ENCODE data around the gene SPATA2L.

The SPATA2L gene

GRCh38 chr16:89727406-89728120 lies 26.1 kb upstream of the SPATA2L start:
- no peak for DNase-seq

- no peak for DNase-seq
Measured at GRCh38 chr16:89723279-89724250, 22.1 kb upstream of the SPATA2L start.

DNA sequence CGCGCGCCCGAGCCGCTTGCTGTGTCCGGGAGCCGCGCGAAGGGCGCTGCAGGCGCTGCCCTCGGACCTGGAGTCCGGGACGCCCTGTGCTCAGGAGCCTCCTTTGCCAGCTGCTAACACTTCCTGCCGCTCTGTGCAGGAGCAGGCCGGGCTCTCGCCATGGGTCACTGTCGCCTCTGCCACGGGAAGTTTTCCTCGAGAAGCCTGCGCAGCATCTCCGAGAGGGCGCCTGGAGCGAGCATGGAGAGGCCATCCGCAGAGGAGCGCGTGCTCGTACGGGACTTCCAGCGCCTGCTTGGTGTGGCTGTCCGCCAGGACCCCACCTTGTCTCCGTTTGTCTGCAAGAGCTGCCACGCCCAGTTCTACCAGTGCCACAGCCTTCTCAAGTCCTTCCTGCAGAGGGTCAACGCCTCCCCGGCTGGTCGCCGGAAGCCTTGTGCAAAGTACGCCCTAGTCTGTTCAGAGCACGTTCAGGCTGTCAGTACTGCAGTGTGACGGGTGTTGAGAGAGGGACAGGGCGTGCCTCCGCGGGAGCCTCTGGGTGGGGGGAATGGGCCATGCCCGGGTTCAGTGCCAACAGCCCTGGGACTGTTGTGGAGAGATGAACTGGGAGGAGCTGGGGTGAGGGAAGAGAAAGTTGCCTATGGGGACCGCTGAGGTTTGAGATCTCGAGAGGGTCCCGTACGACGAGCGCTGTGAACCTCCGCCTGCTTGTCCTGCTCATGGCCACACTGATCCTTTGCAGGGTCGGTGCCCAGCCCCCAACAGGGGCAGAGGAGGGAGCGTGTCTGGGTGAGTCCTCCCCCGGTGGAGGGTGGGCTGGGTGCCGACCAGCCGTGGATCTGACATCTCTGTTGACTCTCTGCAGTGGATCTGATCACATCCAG lies 21.1 kb upstream of the SPATA2L start:
- DNase-seq: no peak

GRCh38 chr16:89721546-89722391 lies 20.3 kb upstream of the SPATA2L start:
- no peak for DNase-seq

DNA sequence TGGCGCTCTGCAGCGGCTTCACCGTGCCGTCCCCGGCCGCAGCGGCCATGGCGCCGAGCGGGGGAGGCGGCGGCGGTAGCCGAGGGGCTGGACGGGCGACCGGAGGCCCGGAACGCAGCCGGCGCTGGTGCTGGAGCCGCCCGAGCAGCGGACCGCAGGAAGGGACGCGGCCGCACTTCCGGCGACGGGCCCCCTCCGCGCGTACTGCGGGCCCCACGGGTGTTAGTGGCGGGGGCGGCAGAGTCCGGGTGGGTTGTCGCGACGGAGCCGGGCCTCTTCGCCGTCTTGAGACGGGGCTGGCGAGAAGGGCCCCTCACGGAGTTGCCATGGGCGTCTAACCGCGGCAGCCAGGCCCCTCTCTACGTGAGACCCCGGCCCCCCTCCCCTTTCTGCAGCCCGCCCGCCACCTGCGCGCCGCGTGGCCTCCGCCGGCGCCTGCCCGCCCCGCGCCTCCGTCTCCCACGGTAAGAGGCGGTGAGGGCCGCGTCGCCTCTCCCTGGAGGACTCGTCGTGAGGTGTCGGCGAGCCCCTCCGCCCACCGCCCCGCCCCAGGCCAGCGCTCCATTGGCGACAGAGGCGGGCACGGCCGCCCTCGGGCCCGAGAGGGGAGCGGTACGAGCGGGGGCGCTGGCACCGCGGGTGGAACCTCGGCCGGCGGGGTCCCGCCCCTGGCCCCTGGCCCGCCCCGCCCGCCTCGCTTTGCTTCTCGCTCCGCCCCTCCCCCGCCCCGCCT lies 19.5 kb upstream of the SPATA2L start, which contains the start of the genes VPS9D1 and ZNF276:
Gene VPS9D1, minus strand, starts transcription at position 86 of the 733 bp plus-strand sequence. Its CDS starts 37 bp downstream, at position 49.
Gene ZNF276, plus strand, starts transcription at position 725 of the 733 bp plus-strand sequence. CDS start 104 bp downstream, outside the sequence.
- peak; percentile 20 for DNase-seq

DNA sequence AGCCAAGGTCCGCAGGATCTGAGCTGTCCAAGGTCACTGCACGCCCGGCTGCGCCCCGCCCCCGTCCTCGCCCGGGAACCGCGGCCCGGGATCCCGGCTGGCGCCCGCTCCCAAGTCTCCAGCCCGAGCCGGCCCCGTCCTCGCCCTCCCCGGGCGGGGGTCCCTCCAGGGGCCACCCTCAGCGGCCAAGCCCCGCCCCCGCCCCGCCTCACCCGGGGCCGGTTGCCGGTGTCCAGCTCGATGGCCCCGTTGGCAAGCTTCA lies 19.0 kb upstream of the SPATA2L start:
- DNase-seq: no peak

DNA sequence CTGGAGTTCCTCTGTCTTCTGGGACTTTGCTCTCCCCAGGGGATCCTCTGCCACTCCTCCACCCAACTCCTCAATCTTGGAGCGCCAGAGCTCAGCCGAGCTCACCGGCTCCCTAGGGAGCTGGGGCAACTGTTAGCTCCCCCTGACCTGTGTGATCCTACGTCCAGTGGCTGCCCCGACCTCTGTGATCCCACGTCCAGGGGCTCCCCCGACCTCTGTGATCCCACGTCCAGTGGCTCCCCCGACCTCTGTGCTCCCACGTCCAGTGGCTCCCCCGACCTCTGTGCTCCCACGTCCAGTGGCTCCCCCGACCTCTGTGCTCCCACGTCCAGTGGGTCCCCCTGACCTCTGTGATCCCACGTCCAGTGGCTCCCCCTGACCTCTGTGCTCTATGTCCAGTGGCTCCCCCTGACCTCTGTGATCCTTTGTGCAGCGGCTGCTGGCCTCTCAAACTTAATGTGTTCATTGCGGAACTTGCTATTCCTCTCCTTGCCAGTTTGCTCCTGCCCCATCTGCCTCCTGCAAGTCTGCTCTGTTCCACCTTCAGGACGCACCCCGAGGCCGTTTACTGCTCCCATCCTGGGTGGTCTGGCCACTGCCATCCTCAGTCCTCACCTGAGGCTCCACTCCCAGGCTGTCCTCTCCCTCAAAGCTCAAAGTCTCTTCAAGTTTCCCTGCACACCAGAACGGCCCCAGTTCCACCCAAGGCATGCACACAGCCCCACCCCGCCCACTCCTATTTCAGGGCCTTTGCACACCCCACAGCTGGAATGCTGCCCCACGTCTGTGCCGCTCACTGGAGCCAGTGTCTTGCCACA lies 16.4 kb upstream of the SPATA2L start:
- no peak for DNase-seq

DNA sequence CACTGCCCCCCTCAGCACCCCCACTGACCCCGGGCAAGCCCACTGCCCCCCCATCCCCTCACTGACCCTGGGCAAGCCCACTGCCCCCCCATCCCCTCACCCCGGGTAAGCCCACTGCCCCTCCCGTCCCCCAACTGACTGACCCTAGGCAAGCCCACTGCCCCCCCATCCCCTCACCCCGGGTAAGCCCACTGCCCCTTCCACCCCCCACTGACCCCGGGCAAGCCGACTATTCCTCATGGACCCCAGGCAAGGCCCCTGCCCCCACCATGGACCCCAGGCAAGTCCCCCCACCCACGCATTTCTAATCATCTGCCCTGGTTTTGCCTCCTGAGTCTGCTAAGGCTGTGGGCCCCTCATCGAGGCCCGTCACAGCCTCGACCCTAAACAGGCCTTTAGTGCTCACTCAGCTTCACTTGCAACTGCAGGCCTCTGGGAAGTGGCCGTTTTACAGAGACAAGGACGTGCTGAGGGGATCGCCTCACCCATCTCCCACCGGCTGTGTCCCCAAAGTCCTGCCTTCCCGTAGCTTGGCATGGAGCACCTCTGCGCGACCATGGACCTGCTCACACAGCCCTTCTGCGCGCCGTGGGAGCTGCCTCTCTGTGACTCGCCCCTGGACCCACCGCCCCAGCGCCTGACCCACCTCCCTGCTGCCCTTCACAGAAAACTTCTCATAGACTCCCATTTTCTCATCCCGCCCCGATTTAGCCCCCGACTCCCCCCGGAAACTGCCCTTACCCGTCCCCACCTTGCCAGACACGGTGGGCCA lies 15.6 kb upstream of the SPATA2L start:
- DNase-seq: no peak

DNA sequence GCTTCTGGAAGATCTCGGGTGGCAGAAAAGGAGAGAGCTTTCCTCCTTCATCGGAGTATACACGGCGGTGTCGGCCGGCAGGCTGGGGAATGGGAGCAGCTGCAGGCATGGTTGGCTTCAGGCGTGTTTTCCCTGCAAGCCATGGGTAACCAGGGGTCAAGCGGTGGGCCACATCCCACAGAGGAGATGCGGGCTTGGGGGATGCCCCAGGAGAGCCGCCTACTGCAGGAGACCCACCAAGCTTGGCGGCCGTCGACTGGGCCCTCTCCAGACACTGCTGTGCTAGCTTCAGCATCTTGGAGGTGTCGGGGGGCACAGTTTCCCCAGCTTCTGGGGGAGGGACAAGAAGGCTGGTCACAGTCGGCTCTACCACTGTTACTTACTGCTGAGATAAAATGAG lies 15.0 kb upstream of the SPATA2L start:
- DNase-seq: no peak

- DNase-seq: no peak
Measured at GRCh38 chr16:89712274-89712781, 10.8 kb upstream of the SPATA2L start.

- DNase-seq: no peak
Measured at GRCh38 chr16:89711601-89712273, 10.2 kb upstream of the SPATA2L start.

DNA sequence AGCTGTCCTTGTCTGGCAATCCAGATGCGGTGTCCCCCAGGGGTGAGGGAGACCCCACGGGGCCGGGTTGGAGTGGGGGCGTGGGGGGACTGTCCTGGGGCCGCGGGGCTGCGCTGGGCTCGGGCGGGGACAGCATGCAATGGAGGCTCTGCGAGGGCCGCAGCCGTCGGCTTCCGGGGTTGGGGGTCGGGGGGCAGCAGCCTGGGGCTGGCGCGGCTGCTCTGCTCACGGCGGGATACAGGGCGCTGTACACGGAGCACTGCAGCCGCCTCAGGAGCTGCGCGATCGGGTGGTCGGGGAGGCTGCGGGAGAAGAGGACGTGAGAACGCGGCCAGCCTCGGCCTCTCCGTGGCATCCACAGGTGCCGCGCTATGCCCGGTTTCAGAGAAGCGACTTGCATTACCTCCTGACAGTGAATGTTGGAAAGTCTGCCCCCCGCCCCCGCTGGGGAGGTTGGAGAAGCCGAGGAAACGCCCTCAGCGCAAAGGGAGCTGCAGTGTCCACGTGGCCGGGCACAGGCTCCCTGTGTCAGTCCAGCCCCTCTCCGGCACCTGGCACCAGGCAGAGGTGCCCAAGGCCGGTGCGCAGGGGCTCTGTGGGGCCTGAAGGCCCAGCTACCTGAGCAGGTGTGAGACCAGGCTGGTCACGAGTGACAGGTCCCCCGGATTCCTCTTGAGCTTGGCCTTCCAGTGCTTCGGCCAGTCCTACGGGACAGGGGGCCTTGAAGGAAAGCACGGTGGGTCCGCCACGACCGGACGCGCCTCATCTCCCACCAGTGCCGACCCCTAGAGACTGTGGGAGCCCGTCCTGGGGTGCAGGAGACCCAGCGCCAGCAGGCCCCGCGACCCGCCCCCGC lies 9.4 kb upstream of the SPATA2L start:
- no peak for DNase-seq

DNA sequence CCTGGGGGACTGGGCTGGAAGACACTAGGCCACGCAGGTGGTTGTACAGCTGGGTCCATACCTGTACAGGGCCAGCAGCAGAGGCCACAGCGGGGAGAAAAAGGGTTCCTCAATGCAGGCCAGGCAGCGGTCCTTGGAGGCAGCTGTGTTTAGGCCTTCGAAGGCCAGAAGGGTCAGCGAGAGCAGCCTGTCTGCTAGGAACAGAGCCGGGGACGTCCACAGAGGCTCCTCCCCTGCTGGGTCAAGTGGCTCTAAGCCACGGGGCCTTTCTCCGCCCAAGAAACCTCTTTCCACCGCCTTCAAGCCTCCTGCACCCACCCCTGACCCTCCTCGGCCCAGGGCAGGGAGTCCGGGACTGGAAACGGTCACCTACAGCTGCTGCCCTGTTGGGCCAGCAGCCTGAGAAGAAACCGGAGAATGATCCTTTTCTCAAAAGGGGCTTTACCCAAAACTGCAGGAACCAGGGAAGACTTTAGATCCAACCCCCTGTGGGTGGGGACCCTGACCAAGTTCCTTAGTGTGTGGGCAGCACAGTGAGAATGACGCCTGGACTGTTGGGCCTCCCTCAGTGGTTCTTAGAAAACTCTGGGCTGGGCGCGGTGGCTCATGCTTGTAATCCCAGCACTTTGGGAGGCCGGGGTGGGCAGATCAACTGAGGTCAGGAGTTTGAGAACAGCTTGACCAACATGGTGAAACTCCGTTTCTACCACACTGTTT lies 8.4 kb upstream of the SPATA2L start:
- no peak for DNase-seq

DNA sequence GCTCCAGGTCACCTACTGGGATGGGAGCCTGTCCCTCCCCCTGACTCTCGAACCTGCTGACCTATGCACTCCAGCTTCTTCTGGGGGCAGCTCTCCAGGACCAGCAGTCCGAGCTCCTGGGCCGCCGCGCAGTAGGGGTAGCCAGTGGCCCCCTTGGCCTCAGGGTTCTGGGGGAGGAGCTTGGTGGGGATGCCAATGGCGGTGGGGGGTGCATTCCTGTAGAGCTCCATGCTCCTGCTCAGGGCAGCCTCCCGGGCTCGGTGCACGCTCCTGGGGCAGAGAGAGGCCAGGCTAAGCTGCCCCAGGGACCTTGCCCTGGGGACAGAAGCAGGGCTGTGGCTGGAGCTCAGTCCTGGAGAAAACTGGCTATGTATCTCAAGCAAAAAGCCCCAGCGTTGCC lies 7.7 kb upstream of the SPATA2L start:
- DNase-seq: no peak

DNA sequence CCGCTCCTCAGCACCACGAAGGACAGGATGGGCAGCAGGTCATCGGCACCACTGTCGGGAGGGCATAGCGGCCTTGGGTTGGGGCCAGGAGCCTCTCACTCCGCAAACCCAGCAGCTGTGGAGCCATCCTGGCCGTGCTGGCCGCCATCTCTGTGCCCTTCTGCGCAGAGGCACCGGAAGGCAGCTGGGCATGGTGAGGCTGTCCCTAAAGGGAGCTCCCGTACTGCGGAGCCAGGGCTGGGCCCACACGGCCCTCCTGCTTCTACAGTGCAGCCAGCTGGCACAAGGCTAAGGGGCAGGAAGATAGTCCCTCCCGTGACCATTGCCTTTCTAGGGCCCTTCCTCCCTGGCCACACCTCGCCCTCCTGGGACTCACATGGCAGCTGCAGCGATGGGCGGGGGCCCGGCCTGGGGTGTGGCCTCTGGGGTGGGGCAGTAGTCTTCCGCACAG lies 7.0 kb upstream of the SPATA2L start:
- DNase-seq: no peak

- DNase-seq: no peak
Measured at GRCh38 chr16:89707695-89708094, 6.2 kb upstream of the SPATA2L start.
